G401 (cell line): ENCODE data around the gene TMEM41B. TPM values are rescaled to one million over a fixed set of nuclear protein-coding genes. Genes with fewer than 3 reads are reported as not detected.

ENCODE experiments used
- total RNA-seq: library from RNA; depleted of rRNA; stranded (reverse); fragments of >200 nt; shearing (Covaris generic); gene quantifications from 2 replicates; pipeline ENCODE4 v1.2.3, GENCODE V29; 2014; rRNA removed

The TMEM41B gene
- total RNA-seq, 1 experiment from 2014 or later = 66.2 TPM

Other genes with a start within 250 kb of the TMEM41B start
- gene SCUBE2, start 223.0 kb downstream of the TMEM41B start, total RNA-seq = 0.06 TPM in 1 of 2 replicates, not detected in the other
- gene DENND5A, start 49.2 kb downstream of the TMEM41B start, total RNA-seq = 60.9 and 72.0 TPM in 2 replicates
- gene IPO7, start 70.1 kb upstream of the TMEM41B start, total RNA-seq = 179 and 272 TPM in 2 replicates
- gene ZNF143, start 146.4 kb upstream of the TMEM41B start, total RNA-seq = 4.7 and 24.5 TPM in 2 replicates